ENCODE data around the gene MYBBP1A.

The MYBBP1A gene

GRCh38 chr17:4549781-4550533, 5.2 kb downstream of the MYBBP1A start:
- DNase-seq (ENCODE audit: low spot score): no peak

- no peak for DNase-seq (ENCODE audit: low spot score)
Measured at GRCh38 chr17:4548721-4549531, 6.3 kb downstream of the MYBBP1A start.

GRCh38 chr17:4548061-4548461, 7.1 kb downstream of the MYBBP1A start:
- DNase-seq (ENCODE audit: low spot score): no peak

- DNase-seq (ENCODE audit: low spot score): no peak
Measured at GRCh38 chr17:4547118-4547906, 7.9 kb downstream of the MYBBP1A start.

GRCh38 chr17:4545217-4545951, 9.8 kb downstream of the MYBBP1A start:
- DNase-seq (ENCODE audit: low spot score): no peak

- DNase-seq (ENCODE audit: low spot score): no peak
Measured at GRCh38 chr17:4544951-4545216, 10.3 kb downstream of the MYBBP1A start.

GRCh38 chr17:4544135-4544950, 10.8 kb downstream of the MYBBP1A start:
- no peak for DNase-seq (ENCODE audit: low spot score)

GRCh38 chr17:4543557-4544026, 11.6 kb downstream of the MYBBP1A start:
- DNase-seq (ENCODE audit: low spot score): no peak

GRCh38 chr17:4542726-4543191, 12.4 kb downstream of the MYBBP1A start:
- DNase-seq (ENCODE audit: low spot score): no peak

- no peak for DNase-seq (ENCODE audit: low spot score)
Measured at GRCh38 chr17:4542003-4542725, 13.0 kb downstream of the MYBBP1A start.

GRCh38 chr17:4541328-4542002, 13.7 kb downstream of the MYBBP1A start:
- DNase-seq (ENCODE audit: low spot score): no peak

- no peak for DNase-seq (ENCODE audit: low spot score)
Measured at GRCh38 chr17:4540687-4541327, 14.4 kb downstream of the MYBBP1A start.

GRCh38 chr17:4540224-4540651, 14.9 kb downstream of the MYBBP1A start:
- no peak for DNase-seq (ENCODE audit: low spot score)

- DNase-seq (ENCODE audit: low spot score): no peak
Measured at GRCh38 chr17:4539576-4540223, 15.5 kb downstream of the MYBBP1A start.

GRCh38 chr17:4539025-4539424, 16.2 kb downstream of the MYBBP1A start:
- DNase-seq (ENCODE audit: low spot score): no peak

- no peak for DNase-seq (ENCODE audit: low spot score)
Measured at GRCh38 chr17:4538236-4539002, 16.8 kb downstream of the MYBBP1A start.

GRCh38 chr17:4537451-4538235, 17.5 kb downstream of the MYBBP1A start:
- DNase-seq (ENCODE audit: low spot score): no peak

Measured in activated CD4-positive, alpha-beta T cell treated with anti-CD3 and anti-CD28 coated beads, Interleukin-2, Interleukin-4, amounts not matched to agents 100 ng/mL and 50 ng/mL, durations not matched to agents 16 hours and 8 hours (primary cell).